Measurements from ENCODE around the gene CDKN1A.

Gene CDKN1A

DNA sequence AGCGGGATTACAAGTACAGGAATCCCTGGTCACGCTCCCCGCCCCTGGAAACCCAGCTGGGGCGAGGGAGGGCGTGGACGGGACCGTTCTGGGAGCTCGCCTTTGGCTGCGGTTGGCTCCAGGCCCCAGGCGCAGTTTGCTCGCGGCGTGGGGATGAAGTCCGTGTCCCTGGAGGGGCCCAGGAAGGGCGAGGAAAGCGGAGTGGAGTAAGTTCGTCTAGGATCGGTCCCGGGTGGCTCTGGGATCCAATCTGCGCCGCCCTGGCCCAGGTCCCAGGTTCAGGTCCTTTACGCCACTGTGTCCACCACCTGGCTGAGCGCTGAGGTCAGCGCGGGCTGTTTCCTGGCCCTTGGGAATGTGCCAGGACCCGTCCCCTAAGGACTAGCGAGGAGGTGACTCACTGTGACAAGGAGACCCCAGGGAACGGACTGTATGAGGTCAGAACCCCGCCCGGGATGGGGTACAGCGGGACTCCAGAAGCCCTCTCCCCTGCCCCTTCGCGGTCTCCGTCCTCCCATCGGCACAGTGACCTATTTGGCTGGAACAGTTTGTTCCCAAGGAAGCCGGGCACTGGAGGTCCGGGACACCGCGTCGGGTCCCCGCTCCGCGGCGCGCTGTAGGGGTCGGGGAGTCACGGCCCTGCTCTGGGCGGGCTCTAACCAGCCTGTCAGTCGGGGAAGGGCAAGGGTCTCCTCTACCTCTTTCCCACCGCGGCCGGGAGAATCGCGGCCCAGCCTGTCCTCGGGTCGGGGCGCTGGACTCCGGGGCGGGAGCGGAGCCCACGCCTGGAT, 724 bp downstream of the CDKN1A start:
- peak; percentile 71 for DNase-seq

GRCh38 chr6:36682328-36683144, 4.0 kb downstream of the CDKN1A start:
- no peak for DNase-seq

GRCh38 chr6:36683145-36683655, 4.7 kb downstream of the CDKN1A start:
- DNase-seq: no peak

GRCh38 chr6:36683656-36684446, 5.3 kb downstream of the CDKN1A start:
- no peak for DNase-seq

- no peak for DNase-seq
Observed at GRCh38 chr6:36684447-36684812, 5.9 kb downstream of the CDKN1A start.

DNA sequence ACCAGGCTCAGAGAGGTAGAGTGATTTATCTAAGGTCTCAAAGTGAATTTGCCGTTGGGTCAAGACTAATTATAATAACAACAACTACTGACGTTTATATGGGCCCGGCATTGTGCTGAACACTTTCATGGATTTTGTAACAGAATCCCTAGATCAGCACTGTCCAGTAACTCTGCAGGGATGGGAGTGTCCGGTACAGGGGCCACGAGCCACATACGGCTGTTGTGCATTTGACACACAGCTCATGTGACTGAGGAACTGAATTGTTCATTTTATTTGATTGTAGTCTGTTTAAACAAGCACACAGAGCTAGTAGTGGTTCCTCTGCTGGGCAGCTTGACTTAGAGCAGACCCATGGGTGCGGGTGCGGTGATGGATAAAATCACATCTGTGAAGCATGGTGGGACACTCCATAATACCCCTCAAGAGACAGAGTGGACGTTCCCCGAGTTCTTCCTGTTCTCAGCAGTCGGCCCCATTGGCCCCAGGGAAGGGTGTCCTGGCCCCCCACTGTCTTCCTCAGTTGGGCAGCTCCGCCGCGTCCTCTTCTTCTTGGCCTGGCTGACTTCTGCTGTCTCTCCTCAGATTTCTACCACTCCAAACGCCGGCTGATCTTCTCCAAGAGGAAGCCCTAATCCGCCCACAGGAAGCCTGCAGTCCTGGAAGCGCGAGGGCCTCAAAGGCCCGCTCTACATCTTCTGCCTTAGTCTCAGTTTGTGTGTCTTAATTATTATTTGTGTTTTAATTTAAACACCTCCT, 6.8 kb downstream of the CDKN1A start:
- no peak for DNase-seq

DNA sequence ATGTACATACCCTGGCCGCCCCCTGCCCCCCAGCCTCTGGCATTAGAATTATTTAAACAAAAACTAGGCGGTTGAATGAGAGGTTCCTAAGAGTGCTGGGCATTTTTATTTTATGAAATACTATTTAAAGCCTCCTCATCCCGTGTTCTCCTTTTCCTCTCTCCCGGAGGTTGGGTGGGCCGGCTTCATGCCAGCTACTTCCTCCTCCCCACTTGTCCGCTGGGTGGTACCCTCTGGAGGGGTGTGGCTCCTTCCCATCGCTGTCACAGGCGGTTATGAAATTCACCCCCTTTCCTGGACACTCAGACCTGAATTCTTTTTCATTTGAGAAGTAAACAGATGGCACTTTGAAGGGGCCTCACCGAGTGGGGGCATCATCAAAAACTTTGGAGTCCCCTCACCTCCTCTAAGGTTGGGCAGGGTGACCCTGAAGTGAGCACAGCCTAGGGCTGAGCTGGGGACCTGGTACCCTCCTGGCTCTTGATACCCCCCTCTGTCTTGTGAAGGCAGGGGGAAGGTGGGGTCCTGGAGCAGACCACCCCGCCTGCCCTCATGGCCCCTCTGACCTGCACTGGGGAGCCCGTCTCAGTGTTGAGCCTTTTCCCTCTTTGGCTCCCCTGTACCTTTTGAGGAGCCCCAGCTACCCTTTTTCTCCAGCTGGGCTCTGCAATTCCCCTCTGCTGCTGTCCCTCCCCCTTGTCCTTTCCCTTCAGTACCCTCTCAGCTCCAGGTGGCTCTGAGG, 7.6 kb downstream of the CDKN1A start:
- DNase-seq: no peak

DNA sequence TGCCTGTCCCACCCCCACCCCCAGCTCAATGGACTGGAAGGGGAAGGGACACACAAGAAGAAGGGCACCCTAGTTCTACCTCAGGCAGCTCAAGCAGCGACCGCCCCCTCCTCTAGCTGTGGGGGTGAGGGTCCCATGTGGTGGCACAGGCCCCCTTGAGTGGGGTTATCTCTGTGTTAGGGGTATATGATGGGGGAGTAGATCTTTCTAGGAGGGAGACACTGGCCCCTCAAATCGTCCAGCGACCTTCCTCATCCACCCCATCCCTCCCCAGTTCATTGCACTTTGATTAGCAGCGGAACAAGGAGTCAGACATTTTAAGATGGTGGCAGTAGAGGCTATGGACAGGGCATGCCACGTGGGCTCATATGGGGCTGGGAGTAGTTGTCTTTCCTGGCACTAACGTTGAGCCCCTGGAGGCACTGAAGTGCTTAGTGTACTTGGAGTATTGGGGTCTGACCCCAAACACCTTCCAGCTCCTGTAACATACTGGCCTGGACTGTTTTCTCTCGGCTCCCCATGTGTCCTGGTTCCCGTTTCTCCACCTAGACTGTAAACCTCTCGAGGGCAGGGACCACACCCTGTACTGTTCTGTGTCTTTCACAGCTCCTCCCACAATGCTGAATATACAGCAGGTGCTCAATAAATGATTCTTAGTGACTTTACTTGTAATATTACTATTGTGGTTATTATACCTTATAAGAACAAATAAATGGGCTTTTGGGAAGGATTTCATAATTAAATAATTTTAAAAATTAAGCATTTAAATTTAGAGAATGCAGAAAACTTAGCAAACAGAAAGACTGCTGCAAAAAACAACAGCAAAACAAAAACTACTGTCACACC, 8.4 kb downstream of the CDKN1A start:
- no peak for DNase-seq

- DNase-seq: no peak
Observed at GRCh38 chr6:36688063-36688738, 9.7 kb downstream of the CDKN1A start.

GRCh38 chr6:36688739-36689075, 10.2 kb downstream of the CDKN1A start:
- no peak for DNase-seq

GRCh38 chr6:36691011-36691410, 12.5 kb downstream of the CDKN1A start:
- no peak for DNase-seq

DNA sequence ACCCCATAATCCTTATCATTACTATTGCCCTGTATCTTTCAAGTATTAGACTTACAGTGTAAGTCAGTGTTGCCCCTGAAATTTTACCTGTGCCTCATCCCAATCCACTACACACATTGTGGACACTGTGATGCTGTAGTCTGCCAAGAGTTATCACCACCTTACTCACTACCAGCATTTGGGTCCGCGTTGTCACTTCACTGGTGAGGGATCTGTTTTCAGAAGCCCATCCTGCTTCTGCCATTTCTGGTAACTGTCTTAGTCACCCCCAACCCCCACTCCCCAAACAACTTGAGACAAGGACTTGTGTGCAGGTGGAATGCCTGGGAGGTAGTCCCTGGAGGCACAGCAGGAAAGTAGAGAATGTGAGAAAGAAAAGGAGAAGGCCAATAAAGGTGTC, 13.1 kb downstream of the CDKN1A start:
- DNase-seq: no peak

DNA sequence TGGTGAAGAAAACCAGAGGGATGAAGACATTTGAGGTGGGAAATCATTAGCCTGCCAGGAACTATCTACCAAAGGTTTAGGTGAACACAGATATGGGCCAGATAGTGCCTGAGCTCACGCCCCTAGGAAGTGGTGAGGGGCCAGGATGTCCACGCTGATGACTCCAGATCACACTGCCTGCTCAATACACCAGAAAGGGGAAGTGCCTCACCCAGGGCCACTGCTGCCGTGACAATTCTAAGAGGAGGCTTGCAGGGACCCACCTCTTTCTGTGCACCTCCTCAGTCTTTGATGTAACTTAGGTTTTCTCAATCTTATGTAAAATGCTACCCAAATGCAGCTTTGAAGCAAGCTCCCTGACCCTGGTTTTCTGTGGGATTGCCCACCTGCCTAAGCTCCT, 13.7 kb downstream of the CDKN1A start:
- no peak for DNase-seq

- no peak for DNase-seq
Observed at GRCh38 chr6:36692861-36693702, 14.6 kb downstream of the CDKN1A start.

- DNase-seq: no peak
Observed at GRCh38 chr6:36694616-36695015, 16.1 kb downstream of the CDKN1A start.

DNA sequence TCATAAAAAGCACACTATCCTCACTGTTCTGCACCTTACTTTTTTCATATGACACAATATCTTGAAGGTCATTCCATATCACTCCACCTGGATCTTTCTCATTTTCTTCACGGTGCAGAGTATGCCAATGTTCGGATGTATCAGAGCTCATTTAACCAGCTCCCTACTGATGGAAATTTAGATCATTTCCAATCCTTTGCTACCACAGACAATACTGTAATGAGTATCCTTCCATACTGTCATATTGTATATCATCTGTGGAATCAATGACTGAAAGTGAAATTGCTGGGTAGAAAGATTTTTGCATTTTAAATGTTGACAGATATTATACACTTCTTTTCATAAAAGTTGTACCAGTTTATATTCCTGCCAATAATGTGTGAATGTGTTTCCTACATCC, 16.9 kb downstream of the CDKN1A start:
- DNase-seq: no peak

DNA sequence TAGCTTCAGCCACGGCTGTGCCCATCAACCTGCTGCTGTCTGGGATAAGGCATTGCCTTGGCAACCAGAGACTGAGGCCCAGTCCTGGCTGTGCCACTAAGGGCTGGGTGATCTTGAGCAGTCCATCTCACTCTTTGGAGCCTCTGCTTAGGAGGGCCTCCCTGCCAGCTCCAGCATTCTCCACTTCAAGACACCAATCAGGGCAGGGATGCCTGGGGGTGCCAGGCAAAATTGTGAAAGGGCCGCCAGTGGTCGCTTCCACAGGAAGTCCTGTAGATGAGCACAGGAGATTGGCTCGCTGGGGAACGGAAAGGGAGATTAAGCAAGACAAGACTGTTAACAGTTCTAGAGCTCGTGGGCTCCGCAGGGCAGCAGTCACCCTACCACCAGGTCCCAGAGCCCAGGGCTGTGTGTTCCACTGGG, 19.0 kb downstream of the CDKN1A start, which contains the start of gene RAB44:
Gene RAB44, plus strand, starts transcription at position 346 of the 423 bp plus-strand sequence. CDS start 6,410 bp downstream, outside the sequence.
- DNase-seq: no peak

DNA sequence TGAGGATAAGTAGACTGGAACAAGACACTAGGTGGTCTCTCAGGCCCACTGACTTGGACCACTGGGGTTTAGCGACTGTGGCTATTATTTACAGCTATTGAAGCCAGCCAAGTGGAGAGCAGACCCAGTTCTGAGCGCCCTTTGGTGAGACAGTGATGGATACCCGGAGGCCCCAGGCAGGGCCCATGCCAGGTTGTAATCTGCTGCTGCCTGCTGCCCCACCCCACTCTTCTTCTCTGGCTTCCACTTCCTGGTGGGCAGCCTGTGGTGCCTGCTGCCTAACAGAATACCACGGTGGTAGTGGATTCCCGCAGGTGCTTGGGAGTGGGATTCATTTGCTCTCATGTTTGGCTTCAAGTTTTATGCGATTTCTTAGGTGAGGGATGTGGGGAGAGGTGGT, 19.7 kb downstream of the CDKN1A start:
- no peak for DNase-seq

- no peak for DNase-seq
Observed at GRCh38 chr6:36698871-36699271, 20.4 kb downstream of the CDKN1A start.
